Astrocyte (in vitro differentiated cells and primary cell): ENCODE results near the gene PRKAG2.

Source experiments
- EZH2 ChIP-seq: IDR thresholded peaks from 2 replicates; pipeline ENCODE4 v1.6.1; 2012; ENCODE audit warnings: mild to moderate bottlenecking, low read length, inconsistent platforms; ENCODE audit not compliant: insufficient read depth
- TF ChIP-seq, protein P1 (sequence below): IDR thresholded peaks from 2 replicates; pipeline ENCODE4 v1.5.1; 2011; ENCODE audit warnings: low read depth, mild to moderate bottlenecking, inconsistent platforms, low read length, moderate library complexity; ENCODE audit not compliant: insufficient read depth

DNA sequence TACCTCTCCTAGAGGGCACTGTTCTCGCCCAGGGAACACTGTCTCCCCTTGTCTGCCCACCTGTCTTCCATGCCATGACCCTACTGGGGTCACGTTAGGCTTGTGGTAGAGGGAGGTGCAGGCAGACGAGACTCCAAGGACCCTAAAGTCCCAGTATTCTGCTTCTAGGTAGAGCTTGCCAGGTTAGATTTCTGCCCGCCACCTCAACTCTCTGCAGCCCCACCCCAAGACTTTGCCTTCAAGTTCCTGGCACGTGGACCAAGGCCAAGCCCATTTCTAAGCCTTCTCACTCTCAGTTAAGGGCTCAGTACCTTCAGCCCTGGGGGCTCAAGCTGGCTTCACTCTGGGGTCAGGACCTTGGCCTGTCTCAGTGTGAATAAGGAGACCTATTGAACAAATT lies 16.1 kb downstream of the PRKAG2 start:
- TF ChIP-seq, protein P1, sequence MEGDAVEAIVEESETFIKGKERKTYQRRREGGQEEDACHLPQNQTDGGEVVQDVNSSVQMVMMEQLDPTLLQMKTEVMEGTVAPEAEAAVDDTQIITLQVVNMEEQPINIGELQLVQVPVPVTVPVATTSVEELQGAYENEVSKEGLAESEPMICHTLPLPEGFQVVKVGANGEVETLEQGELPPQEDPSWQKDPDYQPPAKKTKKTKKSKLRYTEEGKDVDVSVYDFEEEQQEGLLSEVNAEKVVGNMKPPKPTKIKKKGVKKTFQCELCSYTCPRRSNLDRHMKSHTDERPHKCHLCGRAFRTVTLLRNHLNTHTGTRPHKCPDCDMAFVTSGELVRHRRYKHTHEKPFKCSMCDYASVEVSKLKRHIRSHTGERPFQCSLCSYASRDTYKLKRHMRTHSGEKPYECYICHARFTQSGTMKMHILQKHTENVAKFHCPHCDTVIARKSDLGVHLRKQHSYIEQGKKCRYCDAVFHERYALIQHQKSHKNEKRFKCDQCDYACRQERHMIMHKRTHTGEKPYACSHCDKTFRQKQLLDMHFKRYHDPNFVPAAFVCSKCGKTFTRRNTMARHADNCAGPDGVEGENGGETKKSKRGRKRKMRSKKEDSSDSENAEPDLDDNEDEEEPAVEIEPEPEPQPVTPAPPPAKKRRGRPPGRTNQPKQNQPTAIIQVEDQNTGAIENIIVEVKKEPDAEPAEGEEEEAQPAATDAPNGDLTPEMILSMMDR, result no peak
- TF ChIP-seq EZH2, result no peak
